HCT116 (cell line): ENCODE measurements around the gene FRZB. TPM values are rescaled to one million over a fixed set of nuclear protein-coding genes. Genes with fewer than 3 reads are reported as not detected.

Experiments
- ATAC-seq: fragments of 200-7000 bp; cut with Tn5 transposase; 2 replicates; pipeline ENCODE4 v1.9.1; 2020; ENCODE audit warnings: mild to moderate bottlenecking, moderate library complexity
- BruUV-seq: library from RNA; stranded (reverse); fragments of 400-500 nt; replicated peaks from 2 replicates; lab custom pipeline; 2021; lab: Mats Ljungman, UMichigan
- CTCF ChIA-PET: fragments of 300-600 bp; sonication (Branson Sonifier 250); formaldehyde crosslinking; loops from one replicate; lab custom pipeline; 2021; ENCODE audit warnings: antibody characterized with exemption; lab: Charles Lee
- POLR2A ChIA-PET: fragments of 300-600, 350-600 bp; sonication (Branson Sonifier 250); formaldehyde crosslinking; loops from one replicate; lab custom pipeline; 2021; ENCODE audit warnings: antibody characterized with exemption; lab: Charles Lee
- RAD21 ChIA-PET, 2 experiments: fragments of 300-600 bp; sonication (Branson Sonifier 250); formaldehyde crosslinking; loops; one replicate each; lab custom pipeline; 2023; ENCODE audit warnings: low total read pairs in 2 of 2; ENCODE audit not compliant: uncharacterized antibody in 2 of 2, unreplicated experiment in 2 of 2, low non-redundant PET in 1 of 2; lab: Charles Lee
- DNase-seq: peaks from one replicate; pipeline ENCODE4 v3.0.0-alpha.2; 2010; ENCODE audit warnings: low read depth, low spot score
- H2AFZ ChIP-seq: fragments of 200-600 bp; shearing (Covaris generic), sonication (generic); 2 replicates; pipeline ENCODE4 v1.6.1; 2017; ENCODE audit warnings: low read depth, mixed run types, mixed read lengths, antibody characterized with exemption, low read length; ENCODE audit not compliant: poor library complexity, severe bottlenecking
- H3K27ac ChIP-seq: 2 replicates; pipeline ENCODE4 v1.5.1; 2012; ENCODE audit warnings: low read depth, low read length
- H3K27me3 ChIP-seq: fragments of 200-600 bp; sonication (generic); 2 replicates; pipeline ENCODE4 v1.6.1; 2016; ENCODE audit warnings: mixed run types, low read length, mixed read lengths; ENCODE audit not compliant: insufficient read depth
- H3K36me3 ChIP-seq, 2 experiments: fragments of 200-500 bp in 1 of 2; fragments of 200-600 bp in 1 of 2; sonication (Bioruptor generic) in 1 of 2; sonication (generic) in 1 of 2; 2 replicates each; pipeline versions ENCODE4 v1.5.1 to v1.6.1; 2014 to 2016; ENCODE audit warnings: low read length in 2 of 2, inconsistent platforms in 1 of 2, mixed read lengths in 1 of 2, mixed run types in 1 of 2; ENCODE audit not compliant: insufficient read depth in 2 of 2, control insufficient read depth in 1 of 2
- H3K4me1 ChIP-seq, 2 experiments: fragments of 200-600 bp in 1 of 2; sonication (generic) in 1 of 2; 2 replicates each; pipeline versions ENCODE4 v1.5.1 to v1.6.1; 2012 to 2017; ENCODE audit warnings: low read length in 2 of 2, inconsistent platforms in 1 of 2, mild to moderate bottlenecking in 1 of 2, mixed read lengths in 1 of 2, mixed run types in 1 of 2, moderate library complexity in 1 of 2; ENCODE audit not compliant: insufficient read depth in 2 of 2, control insufficient read depth in 1 of 2
- H3K4me2 ChIP-seq: fragments of 200-600 bp; sonication (generic); 2 replicates; pipeline ENCODE4 v1.6.1; 2017; ENCODE audit warnings: mixed run types, low read length, mixed read lengths
- H3K4me3 ChIP-seq, 2 experiments: fragments of 200-600 bp in 1 of 2; sonication (generic) in 1 of 2; replicated peaks in 1 of 2; 2 replicates each; pipeline ENCODE4 v1.5.1; 2011 to 2016; ENCODE audit warnings: low read length in 2 of 2, control low read depth in 1 of 2, low read depth in 1 of 2, mild to moderate bottlenecking in 1 of 2, mixed read lengths in 1 of 2, mixed run types in 1 of 2
- H3K79me2 ChIP-seq: fragments of 200-600 bp; sonication (generic); 2 replicates; pipeline ENCODE4 v1.6.1; 2017; ENCODE audit warnings: mild to moderate bottlenecking, mixed run types, low read length, moderate library complexity, mixed read lengths; ENCODE audit not compliant: insufficient read depth
- H3K9ac ChIP-seq: fragments of 200-600 bp; sonication (generic); 2 replicates; pipeline ENCODE4 v1.6.1; 2016; ENCODE audit warnings: low read length, mixed read lengths
- H3K9me2 ChIP-seq: fragments of 200-600 bp; sonication (generic), shearing (Covaris generic); 2 replicates; pipeline ENCODE4 v1.6.1; 2017; ENCODE audit warnings: mixed run types, mild to moderate bottlenecking, moderate library complexity; ENCODE audit not compliant: insufficient read depth
- H3K9me3 ChIP-seq, 2 experiments: fragments of 200-500 bp in 1 of 2; fragments of 200-600 bp in 1 of 2; sonication (Bioruptor generic) in 1 of 2; sonication (generic) in 1 of 2; 2 replicates each; pipeline ENCODE4 v1.6.1; 2014 to 2017; ENCODE audit warnings: low read length in 2 of 2, mixed read lengths in 2 of 2, inconsistent platforms in 1 of 2, low read depth in 1 of 2, mild to moderate bottlenecking in 1 of 2, mixed run types in 1 of 2, moderate library complexity in 1 of 2; ENCODE audit not compliant: control insufficient read depth in 1 of 2, insufficient read depth in 1 of 2
- H4K20me1 ChIP-seq: fragments of 200-600 bp; sonication (generic), shearing (Covaris generic); 2 replicates; pipeline ENCODE4 v1.6.1; 2017; ENCODE audit warnings: mixed run types, mild to moderate bottlenecking, moderate library complexity; ENCODE audit not compliant: insufficient read depth
- ATF3 ChIP-seq: IDR thresholded peaks from 2 replicates; pipeline ENCODE4 v1.6.1; 2012
- CBX3 ChIP-seq: IDR thresholded peaks from 2 replicates; pipeline ENCODE4 v1.6.1; 2012; ENCODE audit warnings: low read depth
- EGR1 ChIP-seq: IDR thresholded peaks from 2 replicates; pipeline ENCODE4 v1.6.1; 2012; ENCODE audit warnings: low read depth
- ELF1 ChIP-seq: IDR thresholded peaks from 2 replicates; pipeline ENCODE4 v1.6.1; 2012; ENCODE audit warnings: low read depth, borderline replicate concordance
- EZH2phosphoT487 ChIP-seq: fragments of 200-600 bp; IDR thresholded peaks from 2 replicates; pipeline ENCODE4 v1.6.1; 2018; ENCODE audit warnings: antibody characterized with exemption, borderline replicate concordance
- FOSL1 ChIP-seq: IDR thresholded peaks from 2 replicates; pipeline ENCODE4 v1.6.1; 2012; ENCODE audit warnings: low read depth
- JUND ChIP-seq: IDR thresholded peaks from 2 replicates; pipeline ENCODE4 v1.6.1; 2012
- RAD21 ChIP-seq: IDR thresholded peaks from 2 replicates; pipeline ENCODE4 v1.6.1; 2012; ENCODE audit warnings: low read depth, mild to moderate bottlenecking
- SIN3A ChIP-seq: IDR thresholded peaks from 2 replicates; pipeline ENCODE4 v1.6.1; 2012; ENCODE audit warnings: low read depth
- SRF ChIP-seq: IDR thresholded peaks from 2 replicates; pipeline ENCODE4 v1.6.1; 2012; ENCODE audit warnings: low read depth
- YY1 ChIP-seq: IDR thresholded peaks from 2 replicates; pipeline ENCODE4 v1.6.1; 2011; ENCODE audit warnings: low read length, low read depth, moderate library complexity, mild to moderate bottlenecking; ENCODE audit not compliant: insufficient replicate concordance; ENCODE audit errors: extremely low read depth
- ZBTB33 ChIP-seq: IDR thresholded peaks from 2 replicates; pipeline ENCODE4 v1.6.1; 2011; ENCODE audit warnings: mild to moderate bottlenecking, low read length, moderate library complexity; ENCODE audit not compliant: insufficient replicate concordance; ENCODE audit errors: extremely low read depth
- intact Hi-C: fragments of 100-400 bp; cut with micrococcal nuclease; formaldehyde crosslinking; loops from 2 replicates; pipeline ENCODE4 v1.10.0; 2022
- total RNA-seq: library from RNA; stranded (reverse); gene quantifications from one replicate; pipeline ENCODE4 v1.2.1, GENCODE V29; 2021; ENCODE audit not compliant: unreplicated experiment
- TF ChIP-seq, protein P1 (sequence below): IDR thresholded peaks from 2 replicates; pipeline ENCODE4 v1.6.1; 2012
- TF ChIP-seq, protein P2 (sequence below), 3 experiments: fragments of 200-600 bp in 1 of 3; sonication (generic) in 1 of 3; IDR thresholded peaks in 2 of 3; conservative IDR thresholded peaks in 1 of 3; 2 replicates each; pipeline ENCODE4 v1.5.1; 2012 to 2017; ENCODE audit warnings: low read depth in 2 of 3, low read length in 2 of 3, antibody characterized with exemption in 1 of 3, borderline replicate concordance in 1 of 3, control low read depth in 1 of 3, mild to moderate bottlenecking in 1 of 3, mixed read lengths in 1 of 3, mixed run types in 1 of 3, moderate library complexity in 1 of 3; ENCODE audit not compliant: insufficient read depth in 1 of 3

FRZB gene
- total RNA-seq, 1 experiment from 2014 or later: 0.49 TPM

DNA sequence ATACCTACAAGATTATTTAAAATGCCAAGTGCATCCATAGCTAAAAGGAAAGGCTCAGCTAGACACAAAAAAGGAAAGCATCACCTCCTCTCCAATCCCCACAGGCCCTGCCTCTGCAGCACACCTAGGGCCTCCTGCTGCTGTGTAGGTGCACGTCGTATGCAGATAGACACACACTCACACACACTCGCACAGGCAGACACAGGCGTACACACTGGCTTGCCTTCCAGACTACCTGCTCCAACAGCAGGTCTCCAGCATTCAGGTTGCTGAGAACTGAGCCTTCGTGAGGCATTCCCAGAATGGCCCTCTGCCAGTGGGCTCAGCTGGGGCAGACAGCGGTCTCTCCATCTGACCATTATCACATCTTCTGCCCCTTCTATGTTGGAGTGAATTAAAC is 35.3 kb upstream of the FRZB start:
- H3K9me3 ChIP-seq: no peaks in the 10 kb centered on the region
- RAD21 ChIA-PET: no interaction called here
- H3K9ac ChIP-seq: no peak overlapping the region
- no peaks in the 10 kb centered on the region for H3K4me1 ChIP-seq
- no peak for TF ChIP-seq SIN3A
- no peak for TF ChIP-seq ZBTB33
- no peak for TF ChIP-seq JUND
- TF ChIP-seq RAD21: no peak
- TF ChIP-seq YY1: no peak
- TF ChIP-seq, all 23 proteins: peak for 0
- H3K79me2 ChIP-seq: no peaks in the 10 kb centered on the region
- 0 out of 2 replicates have a peak, but pooled peaks have one; percentile 20 for ATAC-seq
- intact Hi-C loops: no loop called here
- POLR2A ChIA-PET: no interaction called here
- H4K20me1 ChIP-seq: no peaks in the 10 kb centered on the region
- H3K4me2 ChIP-seq: no peak overlapping the region
- DNase-seq: no peak
- BruUV-seq: no TSS peak
- CTCF ChIA-PET: no interaction called here
- H3K36me3 ChIP-seq: peaks cover 0 to 4% of the 10 kb centered on the region in 2 experiments; a peak in 1 of 4 replicates
- no peak overlapping the region for H2AFZ ChIP-seq
- no peaks in the 10 kb centered on the region for H3K27me3 ChIP-seq
- no peak overlapping the region for H3K4me3 ChIP-seq
- H3K27ac ChIP-seq: no peak overlapping the region
- no peaks in the 10 kb centered on the region for H3K9me2 ChIP-seq

GRCh38 chr2:182898718-182899117 is 32.3 kb upstream of the FRZB start:
- intact Hi-C loops: no loop called here
- H3K4me2 ChIP-seq: no peak overlapping the region
- no peak overlapping the region for H3K4me3 ChIP-seq
- ATAC-seq: no peak
- H3K79me2 ChIP-seq: no peaks in the 10 kb centered on the region
- H4K20me1 ChIP-seq: no peaks in the 10 kb centered on the region
- ChIA-PET CTCF (no interaction called here), RAD21 (no interaction called here), POLR2A (no interaction called here)
- no peaks in the 10 kb centered on the region for H3K9me3 ChIP-seq
- no peak overlapping the region for H3K27ac ChIP-seq
- H3K27me3 ChIP-seq: no peaks in the 10 kb centered on the region
- no peak overlapping the region for H2AFZ ChIP-seq
- H3K36me3 ChIP-seq: no peaks in the 10 kb centered on the region; a peak in 1 of 4 replicates
- H3K4me1 ChIP-seq: no peaks in the 10 kb centered on the region
- BruUV-seq: no TSS peak
- DNase-seq: no peak
- H3K9me2 ChIP-seq: no peaks in the 10 kb centered on the region
- H3K9ac ChIP-seq: no peak overlapping the region
- TF ChIP-seq FOSL1 (no peak), ZBTB33 (no peak), JUND (no peak), EZH2phosphoT487 (no peak), RAD21 (no peak), ELF1 (no peak), EGR1 (no peak), SRF (no peak), ATF3 (no peak), CBX3 (no peak), SIN3A (no peak)
- TF ChIP-seq, protein P1, sequence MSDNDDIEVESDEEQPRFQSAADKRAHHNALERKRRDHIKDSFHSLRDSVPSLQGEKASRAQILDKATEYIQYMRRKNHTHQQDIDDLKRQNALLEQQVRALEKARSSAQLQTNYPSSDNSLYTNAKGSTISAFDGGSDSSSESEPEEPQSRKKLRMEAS: no peak
- TF ChIP-seq, protein P2, sequence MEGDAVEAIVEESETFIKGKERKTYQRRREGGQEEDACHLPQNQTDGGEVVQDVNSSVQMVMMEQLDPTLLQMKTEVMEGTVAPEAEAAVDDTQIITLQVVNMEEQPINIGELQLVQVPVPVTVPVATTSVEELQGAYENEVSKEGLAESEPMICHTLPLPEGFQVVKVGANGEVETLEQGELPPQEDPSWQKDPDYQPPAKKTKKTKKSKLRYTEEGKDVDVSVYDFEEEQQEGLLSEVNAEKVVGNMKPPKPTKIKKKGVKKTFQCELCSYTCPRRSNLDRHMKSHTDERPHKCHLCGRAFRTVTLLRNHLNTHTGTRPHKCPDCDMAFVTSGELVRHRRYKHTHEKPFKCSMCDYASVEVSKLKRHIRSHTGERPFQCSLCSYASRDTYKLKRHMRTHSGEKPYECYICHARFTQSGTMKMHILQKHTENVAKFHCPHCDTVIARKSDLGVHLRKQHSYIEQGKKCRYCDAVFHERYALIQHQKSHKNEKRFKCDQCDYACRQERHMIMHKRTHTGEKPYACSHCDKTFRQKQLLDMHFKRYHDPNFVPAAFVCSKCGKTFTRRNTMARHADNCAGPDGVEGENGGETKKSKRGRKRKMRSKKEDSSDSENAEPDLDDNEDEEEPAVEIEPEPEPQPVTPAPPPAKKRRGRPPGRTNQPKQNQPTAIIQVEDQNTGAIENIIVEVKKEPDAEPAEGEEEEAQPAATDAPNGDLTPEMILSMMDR (IDR thresholded peaks at IDR 0.05 in 2 of 3, conservative IDR thresholded peaks at IDR 0.05 in 1 of 3; ENCODE audit: borderline replicate concordance in 1 of 3, insufficient read depth in 1 of 3, low read depth in 2 of 3, low read length in 2 of 3): no peak
